Measurements from ENCODE around the gene PUS1.
"Not testable (repeated sequence)": the region's sequence is repeated elsewhere in the genome, so short reads cannot be mapped to it uniquely, and the experiment has no call there.

PUS1 gene

GRCh38 chr12:131928711-131929580, at the start of gene PUS1:
Gene PUS1 (plus strand): TSS chr12:131929276. CDS start chr12:131929723, 447 bp downstream.
- peak; percentile 96 for DNase-seq (ENCODE audit: low spot score)

GRCh38 chr12:131882804-131883520, 46.1 kb upstream of the PUS1 start:
- DNase-seq (ENCODE audit: low spot score) = no peak

GRCh38 chr12:131883521-131883900, 45.6 kb upstream of the PUS1 start:
- DNase-seq (ENCODE audit: low spot score) = no peak

GRCh38 chr12:131885076-131885475, 44.0 kb upstream of the PUS1 start:
- not testable (repeated sequence) for DNase-seq (ENCODE audit: low spot score)

GRCh38 chr12:131885543-131886057, 43.5 kb upstream of the PUS1 start:
- DNase-seq (ENCODE audit: low spot score) = no peak

- not testable (repeated sequence) for DNase-seq (ENCODE audit: low spot score)
These were observed 37.4 kb upstream of the PUS1 start for GRCh38 chr12:131891722-131892121.

- no peak for DNase-seq (ENCODE audit: low spot score)
These were observed 36.1 kb upstream of the PUS1 start for GRCh38 chr12:131892711-131893604.

GRCh38 chr12:131893605-131894312, 35.3 kb upstream of the PUS1 start:
- DNase-seq (ENCODE audit: low spot score) = no peak

GRCh38 chr12:131894313-131894860, 34.7 kb upstream of the PUS1 start, which contains the start of gene ULK1:
Gene ULK1 (plus strand): TSS chr12:131894622. CDS start chr12:131895002, 380 bp downstream.
- DNase-seq (ENCODE audit: low spot score) = peak; percentile 94

GRCh38 chr12:131894981-131895639, 34.0 kb upstream of the PUS1 start:
- no peak for DNase-seq (ENCODE audit: low spot score)

GRCh38 chr12:131895640-131896079, 33.4 kb upstream of the PUS1 start:
- DNase-seq (ENCODE audit: low spot score) = no peak

- peak; percentile 84 for DNase-seq (ENCODE audit: low spot score)
These were observed 32.8 kb upstream of the PUS1 start for GRCh38 chr12:131896080-131896810.

GRCh38 chr12:131896811-131897270, 32.2 kb upstream of the PUS1 start:
- peak; percentile 88 for DNase-seq (ENCODE audit: low spot score)

- DNase-seq (ENCODE audit: low spot score) = no peak
These were observed 31.8 kb upstream of the PUS1 start for GRCh38 chr12:131897276-131897675.

- peak; percentile 3 for DNase-seq (ENCODE audit: low spot score)
These were observed 31.2 kb upstream of the PUS1 start for GRCh38 chr12:131897875-131898274.

GRCh38 chr12:131900397-131900796, 28.7 kb upstream of the PUS1 start:
- no peak for DNase-seq (ENCODE audit: low spot score)

- DNase-seq (ENCODE audit: low spot score) = no peak
These were observed 27.4 kb upstream of the PUS1 start for GRCh38 chr12:131901431-131902331.

Measured in Ammon's horn (tissue), 1 donor.